SIG-M5 treated with dmso at 0.1 percent for 504 hours (cell line): Measurements from ENCODE around the gene MYLK3.
"Not testable (repeated sequence)": the region's sequence is repeated elsewhere in the genome, so short reads cannot be mapped to it uniquely, and the experiment has no call there.

Source experiments
- DNase-seq: peaks from one replicate; lab custom pipeline; 2025; ENCODE audit not compliant: unreplicated experiment; lab: John Stamatoyannopoulos, UW

The MYLK3 gene

DNA sequence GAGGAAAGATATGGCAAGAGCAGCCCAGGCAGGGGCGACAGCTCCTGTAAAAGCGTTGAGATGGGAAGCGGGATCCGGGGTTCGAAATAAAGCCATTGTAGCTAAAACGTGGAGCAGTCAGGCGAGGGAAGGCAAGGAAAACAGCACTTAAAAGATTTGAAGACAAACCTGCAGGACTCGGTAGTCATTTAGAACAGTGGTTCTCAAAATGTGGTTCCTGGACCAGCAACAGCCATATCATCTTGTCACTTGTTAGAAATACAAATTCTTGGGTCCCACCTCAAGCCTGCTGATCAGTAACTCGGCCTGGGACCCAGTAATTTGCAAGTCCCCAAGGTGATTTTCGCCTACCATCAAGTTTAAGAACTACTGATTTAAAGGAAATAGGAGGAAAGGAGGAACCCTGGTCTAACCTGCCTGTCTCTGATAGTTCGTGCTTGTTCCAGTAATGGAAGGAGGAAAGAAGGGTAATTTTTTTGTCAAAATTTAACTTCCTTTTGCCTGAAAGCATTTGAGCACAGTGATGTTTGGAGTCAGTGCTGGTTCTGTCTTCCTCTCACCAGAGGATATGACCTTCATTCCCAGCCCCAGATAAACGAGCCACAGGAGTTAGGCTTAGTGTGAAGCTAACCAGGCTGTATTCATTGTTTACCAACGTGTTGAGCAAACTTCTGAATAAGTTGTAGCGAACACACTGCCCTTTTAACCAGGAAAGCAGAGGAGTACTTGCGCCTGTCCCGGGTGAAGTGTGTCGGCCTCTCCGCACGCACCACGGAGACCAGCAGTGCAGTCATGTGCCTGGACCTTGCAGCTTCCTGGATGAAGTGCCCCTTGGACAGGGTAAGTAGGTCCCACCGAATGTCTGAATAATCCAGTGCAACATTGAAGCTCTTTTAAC is 57.6 kb downstream of the MYLK3 start:
- DNase-seq = peak; percentile 45

GRCh38 chr16:46689365-46690280 is 58.5 kb downstream of the MYLK3 start, which contains the start of gene ORC6:
TSS of gene ORC6 (plus strand) at chr16:46689659. CDS start at chr16:46689706, 47 bp downstream.
- DNase-seq = peak; percentile 90

DNA sequence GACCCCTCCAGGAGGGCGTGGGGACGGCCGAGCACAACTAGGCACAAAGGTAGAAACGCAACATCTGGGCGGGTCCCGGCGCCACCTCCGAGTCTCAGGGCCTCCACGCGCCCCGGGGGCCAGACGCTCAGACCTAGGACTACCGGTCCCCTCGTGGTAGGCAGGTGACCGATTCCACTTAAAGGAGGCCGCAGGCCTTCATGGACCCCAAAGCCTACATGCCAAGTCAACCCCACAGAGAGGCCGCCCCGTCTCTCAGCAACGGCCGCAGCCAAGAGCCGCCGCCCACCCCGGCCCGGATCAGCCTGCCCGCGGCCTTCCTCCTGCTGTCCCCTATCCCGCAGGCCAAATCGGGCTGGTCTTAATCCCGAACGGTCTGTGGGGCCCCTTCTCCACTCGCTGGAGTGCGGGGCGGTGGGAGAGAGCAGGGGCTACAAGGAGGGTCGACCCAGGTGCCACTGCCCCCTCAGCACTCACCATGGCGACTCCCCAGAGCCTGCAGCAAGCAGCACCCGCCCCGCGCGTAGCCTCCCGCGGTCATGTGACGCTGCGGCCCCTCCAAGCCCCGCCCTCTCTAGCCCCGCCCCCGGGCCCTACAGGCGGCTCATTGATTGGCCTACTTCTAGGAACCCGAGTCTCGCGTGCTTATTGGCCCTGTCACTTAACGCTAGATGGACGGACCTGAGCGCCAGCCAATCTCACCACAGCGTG is 59.3 kb downstream of the MYLK3 start, which contains the start of gene VPS35:
Gene VPS35 (minus strand): TSS at position 525 of the 711 bp plus-strand sequence. CDS start 45 bp downstream, at position 480.
- DNase-seq = peak; percentile 96

DNA sequence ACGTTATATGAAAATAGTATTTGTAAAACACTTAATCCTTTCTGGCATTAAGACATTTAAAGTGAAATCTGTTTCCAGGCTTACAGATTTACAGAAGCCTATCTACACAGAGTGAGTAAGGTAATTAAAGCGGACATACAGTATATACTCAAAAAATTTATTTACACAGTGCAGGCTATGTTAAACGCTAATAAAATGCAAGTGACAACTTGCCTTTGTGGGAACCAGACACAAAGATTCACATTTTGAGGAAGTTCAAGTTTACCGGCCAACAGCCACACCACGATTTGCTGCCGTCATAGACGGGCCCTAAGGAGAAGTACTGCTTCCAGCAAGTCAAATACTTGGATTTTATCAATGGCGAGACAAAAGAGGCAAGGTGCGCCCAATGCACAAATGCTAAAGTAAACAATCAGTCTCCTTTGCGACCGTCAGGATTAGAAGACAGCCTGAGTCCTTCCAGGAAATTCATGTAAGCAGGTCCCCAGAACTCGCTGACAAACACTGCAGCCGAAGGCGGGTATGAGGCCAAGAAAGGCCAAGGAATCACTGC is 60.0 kb downstream of the MYLK3 start:
- peak; percentile 73 for DNase-seq

DNA sequence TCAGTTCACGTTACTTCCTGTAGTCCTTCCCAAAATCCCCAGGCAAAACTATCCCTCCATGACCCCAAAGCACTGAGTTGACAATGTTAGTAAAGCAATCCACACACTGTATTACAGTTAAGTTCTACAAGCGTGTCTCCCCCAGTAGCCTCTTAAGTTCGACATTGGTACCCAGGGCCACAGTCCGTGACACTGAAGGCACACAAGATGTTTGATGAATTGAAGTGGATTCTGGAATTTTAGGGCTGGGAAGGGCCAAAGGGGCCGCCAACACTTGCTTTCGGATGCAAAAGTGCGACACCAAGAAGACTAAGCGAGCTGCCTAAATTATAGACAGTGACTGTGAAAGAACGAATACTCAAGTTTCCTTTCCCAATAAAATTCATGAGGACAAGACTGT is 60.7 kb downstream of the MYLK3 start:
- no peak for DNase-seq

GRCh38 chr16:46686815-46687473 is 61.2 kb downstream of the MYLK3 start:
- DNase-seq = no peak

DNA sequence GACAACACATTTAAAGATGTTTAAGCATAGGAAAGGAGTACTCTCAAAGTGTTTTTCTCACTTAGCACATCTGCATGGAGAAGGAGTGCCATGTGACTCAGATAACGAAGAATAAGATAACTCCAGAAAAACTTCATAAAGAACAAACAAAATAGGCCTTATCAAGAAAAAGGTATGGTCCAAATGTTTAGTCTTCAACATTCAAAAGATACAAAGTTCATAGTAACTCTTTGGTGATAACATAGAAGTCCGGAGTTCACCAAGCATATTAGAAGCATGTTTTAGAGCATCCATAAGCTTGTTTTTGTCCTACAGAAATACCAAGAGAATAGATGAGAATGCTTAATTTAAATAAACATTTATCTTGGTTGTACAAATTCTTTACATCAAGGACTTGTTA is 66.3 kb downstream of the MYLK3 start:
- DNase-seq = not testable (repeated sequence)

GRCh38 chr16:46677943-46678342 is 70.2 kb downstream of the MYLK3 start:
- not testable (repeated sequence) for DNase-seq

DNA sequence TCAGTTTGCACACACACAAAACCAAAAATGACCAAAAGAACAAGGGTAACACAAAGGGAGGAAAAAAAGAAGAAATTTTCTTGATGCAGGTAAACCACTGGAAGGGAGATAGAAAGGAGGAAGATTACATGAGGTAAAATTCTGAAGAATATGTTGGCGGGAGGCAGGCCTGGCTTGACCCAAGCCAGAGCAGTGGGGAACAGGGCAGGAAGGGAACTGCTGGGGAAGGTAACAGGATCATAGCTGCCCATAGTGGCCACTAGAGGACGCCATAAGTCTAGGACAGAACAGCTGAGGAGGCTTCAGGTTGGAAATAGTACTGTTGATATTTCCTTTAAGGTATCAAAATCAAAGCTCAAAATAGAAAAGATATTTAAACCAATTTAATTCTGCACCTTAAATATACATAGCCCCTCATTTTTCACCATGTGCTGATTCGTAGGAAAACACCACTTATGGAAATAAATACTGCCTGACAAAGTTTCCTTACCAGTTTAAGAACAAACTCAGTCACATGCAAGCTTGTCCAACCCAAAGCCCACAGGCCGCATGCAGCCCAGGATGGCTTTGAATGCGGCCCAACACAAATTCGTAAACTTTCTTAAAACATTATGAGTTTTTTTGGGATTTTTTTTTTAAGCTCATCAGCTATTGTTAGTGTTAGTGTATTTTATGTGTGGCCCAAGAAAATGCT is 74.7 kb downstream of the MYLK3 start:
- peak; percentile 65 for DNase-seq

DNA sequence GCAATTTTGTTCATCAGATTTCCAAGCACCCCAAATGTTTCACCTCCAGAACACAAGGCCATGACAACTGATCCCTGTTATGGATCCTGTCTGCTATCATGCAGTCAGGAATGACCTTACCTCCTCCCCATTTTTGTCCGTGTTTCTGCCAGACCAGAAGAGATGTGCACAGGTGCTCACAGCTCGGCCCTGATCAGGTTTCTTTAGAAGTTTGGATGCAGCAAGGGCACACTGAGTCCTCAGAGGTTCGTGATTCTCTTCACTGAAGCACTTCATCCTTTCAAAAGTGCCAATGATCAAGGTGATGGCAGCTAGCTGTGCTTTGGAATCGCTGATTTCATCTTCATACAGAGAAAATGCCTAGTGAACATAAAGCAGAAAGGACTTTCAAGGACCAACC is 86.0 kb downstream of the MYLK3 start:
- no peak for DNase-seq

DNA sequence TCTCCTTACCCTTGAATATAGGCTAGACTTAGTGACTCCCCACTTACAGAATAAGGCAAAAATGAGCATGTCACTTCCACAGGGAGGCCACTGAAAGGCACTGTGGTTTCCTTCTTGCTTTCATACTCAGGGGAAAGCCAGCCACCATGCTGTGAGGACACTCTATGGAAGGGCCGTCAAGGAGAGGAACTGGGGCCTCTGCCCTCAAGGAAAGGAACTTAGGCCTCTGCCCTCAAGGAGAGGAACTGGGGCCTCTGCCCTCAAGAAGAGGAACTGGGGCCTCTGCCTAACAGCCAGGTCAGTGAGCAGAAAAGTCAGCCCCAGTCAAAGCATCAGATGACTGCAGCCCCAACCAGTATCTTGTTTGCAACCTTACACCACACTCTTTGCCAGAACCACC is 89.2 kb downstream of the MYLK3 start:
- peak; percentile 97 for DNase-seq
